Measurements from ENCODE around the gene MAP1LC3A.

The MAP1LC3A gene

GRCh38 chr20:34529742-34530141 lies 28.8 kb upstream of the MAP1LC3A start:
- DNase-seq (ENCODE audit: low read depth), result no peak

DNA sequence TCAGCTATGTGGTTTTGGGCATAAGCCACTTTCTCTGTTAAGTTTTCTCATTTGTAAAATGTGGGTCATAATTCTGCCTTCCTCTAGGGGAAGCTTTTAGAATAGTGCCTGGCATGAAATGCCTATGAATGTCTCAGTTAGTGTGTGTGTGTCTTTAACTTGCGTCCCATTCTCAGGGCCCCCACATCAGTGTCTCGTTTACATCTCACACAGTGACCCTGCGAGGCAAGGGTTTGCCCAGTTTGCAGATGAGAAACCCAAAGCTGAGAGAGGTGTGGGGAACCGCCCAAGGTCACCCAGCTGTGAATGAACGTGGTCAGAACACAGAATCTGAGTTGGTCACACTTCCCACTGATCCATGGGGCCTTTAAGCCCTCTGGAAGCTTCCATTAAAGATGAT lies 28.2 kb upstream of the MAP1LC3A start:
- no peak for DNase-seq (ENCODE audit: low read depth)

- DNase-seq (ENCODE audit: low read depth), result no peak
Observed at GRCh38 chr20:34531608-34532265, 26.8 kb upstream of the MAP1LC3A start.

GRCh38 chr20:34532320-34532719 lies 26.2 kb upstream of the MAP1LC3A start:
- no peak for DNase-seq (ENCODE audit: low read depth)

DNA sequence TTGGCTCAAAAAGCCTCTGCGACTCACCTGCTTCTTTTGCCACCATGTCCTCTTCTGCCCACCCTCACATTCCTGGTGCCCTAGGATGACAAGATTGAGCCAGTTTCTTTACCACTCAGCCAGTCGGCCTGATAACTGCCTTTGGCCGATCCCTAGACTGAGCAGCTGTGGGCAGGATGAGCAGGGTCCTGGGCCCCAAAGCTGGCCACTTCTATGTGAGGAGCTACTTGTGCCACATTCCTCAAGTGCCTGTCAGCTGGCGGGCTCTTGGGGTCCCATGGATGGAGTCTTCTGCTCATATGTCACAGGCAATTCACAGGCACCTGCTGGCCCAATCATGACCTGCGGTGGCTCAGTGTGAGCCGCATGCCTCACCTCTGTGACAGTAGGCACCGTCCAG lies 25.8 kb upstream of the MAP1LC3A start:
- DNase-seq (ENCODE audit: low read depth), result no peak

DNA sequence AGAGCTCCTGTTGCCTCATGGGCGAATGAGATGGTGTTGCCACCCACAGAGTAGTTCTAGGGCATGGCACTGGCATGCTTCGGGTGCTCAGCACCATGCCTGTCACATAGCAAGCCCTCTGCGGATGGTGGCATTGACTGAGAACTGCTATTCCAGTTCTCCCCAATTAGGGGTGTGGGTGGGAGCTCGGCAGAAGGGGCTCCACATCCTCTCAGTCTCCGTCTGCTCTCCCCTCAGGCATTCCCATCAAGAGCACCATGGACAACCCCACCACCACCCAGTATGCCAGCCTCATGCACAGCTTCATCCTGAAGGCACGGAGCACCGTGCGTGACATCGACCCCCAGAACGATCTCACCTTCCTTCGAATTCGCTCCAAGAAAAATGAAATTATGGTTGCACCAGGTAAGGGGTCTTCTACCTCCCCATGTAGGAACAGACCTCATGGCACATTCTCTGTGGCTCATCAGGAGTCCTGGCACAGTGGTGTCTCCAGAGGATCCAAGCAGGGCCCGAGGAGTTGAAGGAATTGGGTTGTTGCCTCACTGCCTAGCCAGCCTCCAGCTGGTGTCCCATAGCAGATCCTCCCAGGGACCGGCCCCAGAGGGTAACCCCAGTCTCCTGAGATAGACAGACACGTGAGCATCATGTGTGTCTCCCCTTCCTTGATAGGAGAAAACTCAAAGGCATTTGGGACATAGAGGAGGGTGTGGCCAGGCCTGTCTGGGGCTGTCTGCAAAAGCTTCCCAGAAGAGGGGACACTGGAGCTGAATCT lies 23.9 kb upstream of the MAP1LC3A start:
- DNase-seq (ENCODE audit: low read depth), result no peak

- no peak for DNase-seq (ENCODE audit: low read depth)
Observed at GRCh38 chr20:34535301-34535840, 23.1 kb upstream of the MAP1LC3A start.

DNA sequence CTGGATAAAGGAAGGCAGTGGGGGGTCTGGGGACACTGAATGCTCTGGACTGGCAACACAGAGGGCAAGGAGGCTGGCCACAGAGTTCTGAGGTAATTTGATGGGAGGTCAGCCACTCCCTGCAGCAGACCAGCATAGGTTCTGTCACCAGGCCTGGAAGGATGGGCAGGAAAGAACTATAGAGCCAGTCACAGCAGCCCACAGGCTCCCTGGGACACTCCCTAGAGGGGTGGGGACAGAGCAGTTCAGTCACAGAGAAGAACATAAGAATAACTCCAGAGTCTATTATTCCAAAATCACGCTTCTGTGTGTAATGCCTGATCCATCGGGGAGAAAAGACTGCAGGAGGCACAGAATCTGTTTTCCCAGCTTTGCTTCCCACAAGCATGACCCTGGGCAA lies 22.7 kb upstream of the MAP1LC3A start:
- no peak for DNase-seq (ENCODE audit: low read depth)

- DNase-seq (ENCODE audit: low read depth), result no peak
Observed at GRCh38 chr20:34536798-34537394, 21.6 kb upstream of the MAP1LC3A start.

DNA sequence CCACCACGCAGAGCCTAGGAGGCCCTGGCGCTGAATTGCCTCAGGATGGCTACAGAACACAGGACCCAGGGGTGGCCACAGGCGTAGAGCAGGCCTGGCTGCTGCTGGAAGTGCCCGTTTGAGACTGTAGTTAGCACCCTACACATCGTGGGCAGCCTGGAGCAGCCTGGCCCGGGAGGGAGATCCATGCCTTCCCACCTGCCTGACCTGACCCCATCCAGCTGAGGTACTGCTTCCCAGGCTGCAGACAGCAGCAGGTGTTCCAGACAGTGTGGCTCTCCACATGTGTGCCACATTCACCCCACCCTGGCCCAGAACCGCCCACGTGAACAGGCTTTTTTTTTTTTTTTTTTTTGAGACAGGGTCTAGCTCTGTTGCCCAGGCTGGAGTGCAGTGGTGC lies 20.9 kb upstream of the MAP1LC3A start:
- no peak for DNase-seq (ENCODE audit: low read depth)

DNA sequence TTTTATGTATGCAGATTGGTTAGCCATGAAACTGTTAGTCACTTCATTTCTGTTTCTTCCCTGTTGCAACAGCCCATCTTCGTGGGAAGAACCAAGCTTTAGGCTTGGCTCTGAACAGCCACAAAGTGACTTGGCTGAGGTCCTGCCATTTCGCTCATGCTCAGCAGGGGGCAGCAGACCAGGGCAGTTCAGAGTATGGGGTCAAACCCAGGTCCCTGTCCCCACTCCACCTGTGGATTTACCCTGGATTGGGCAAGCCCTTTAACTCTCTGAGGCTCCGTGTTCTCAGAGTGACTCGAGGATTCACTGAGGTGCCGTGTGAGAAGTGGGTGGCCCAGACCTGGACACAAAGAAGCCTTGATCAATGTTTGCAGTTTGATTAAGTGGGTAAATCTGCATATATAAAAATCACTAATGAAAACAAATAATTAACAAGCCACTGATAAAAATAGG lies 19.8 kb upstream of the MAP1LC3A start:
- DNase-seq (ENCODE audit: low read depth), result peak; percentile 32

DNA sequence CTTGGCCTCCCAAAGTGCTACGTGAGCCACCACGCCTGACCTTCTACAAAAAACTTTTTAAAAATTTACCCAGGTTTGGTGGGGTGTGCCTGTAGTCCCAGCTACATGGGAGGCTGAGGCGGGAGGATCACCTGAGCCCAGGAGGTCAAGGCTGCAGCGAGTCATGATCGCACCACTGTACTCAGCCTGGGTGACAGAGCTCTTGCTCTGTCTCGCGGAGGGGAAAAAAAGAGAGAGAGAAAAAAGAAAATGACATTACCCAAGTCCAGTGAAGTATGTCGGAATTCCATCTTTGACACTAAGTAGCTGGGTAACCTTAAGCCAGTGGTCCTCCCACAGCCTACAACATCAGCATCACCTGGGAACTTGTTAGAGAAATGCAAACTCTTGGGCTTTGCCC lies 18.8 kb upstream of the MAP1LC3A start:
- no peak for DNase-seq (ENCODE audit: low read depth)

GRCh38 chr20:34540596-34541263 lies 17.8 kb upstream of the MAP1LC3A start:
- DNase-seq (ENCODE audit: low read depth), result no peak

GRCh38 chr20:34541264-34541901 lies 17.1 kb upstream of the MAP1LC3A start:
- no peak for DNase-seq (ENCODE audit: low read depth)

DNA sequence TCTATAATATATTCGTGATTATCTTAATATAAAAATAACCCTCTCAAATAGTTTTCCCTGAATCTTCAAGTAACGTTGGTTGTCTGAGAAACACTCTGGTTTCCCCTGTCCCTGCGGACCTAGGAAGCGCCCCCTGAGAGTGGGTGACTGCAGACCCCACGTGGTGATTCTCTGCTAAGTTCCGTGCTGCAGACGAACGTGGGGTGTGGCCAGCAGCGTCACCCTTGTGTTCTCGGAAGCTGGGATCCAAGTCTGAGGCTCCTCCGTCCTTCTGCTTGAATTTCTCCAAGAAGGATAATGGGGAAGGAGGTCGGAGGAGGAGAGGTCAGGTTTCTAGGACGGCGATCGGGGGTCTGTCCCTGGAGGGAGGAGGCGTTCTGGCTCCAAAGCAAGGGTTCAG lies 16.6 kb upstream of the MAP1LC3A start:
- DNase-seq (ENCODE audit: low read depth), result no peak

- no peak for DNase-seq (ENCODE audit: low read depth)
Observed at GRCh38 chr20:34542439-34542838, 16.1 kb upstream of the MAP1LC3A start.

- DNase-seq (ENCODE audit: low read depth), result no peak
Observed at GRCh38 chr20:34543463-34544056, 15.0 kb upstream of the MAP1LC3A start.

DNA sequence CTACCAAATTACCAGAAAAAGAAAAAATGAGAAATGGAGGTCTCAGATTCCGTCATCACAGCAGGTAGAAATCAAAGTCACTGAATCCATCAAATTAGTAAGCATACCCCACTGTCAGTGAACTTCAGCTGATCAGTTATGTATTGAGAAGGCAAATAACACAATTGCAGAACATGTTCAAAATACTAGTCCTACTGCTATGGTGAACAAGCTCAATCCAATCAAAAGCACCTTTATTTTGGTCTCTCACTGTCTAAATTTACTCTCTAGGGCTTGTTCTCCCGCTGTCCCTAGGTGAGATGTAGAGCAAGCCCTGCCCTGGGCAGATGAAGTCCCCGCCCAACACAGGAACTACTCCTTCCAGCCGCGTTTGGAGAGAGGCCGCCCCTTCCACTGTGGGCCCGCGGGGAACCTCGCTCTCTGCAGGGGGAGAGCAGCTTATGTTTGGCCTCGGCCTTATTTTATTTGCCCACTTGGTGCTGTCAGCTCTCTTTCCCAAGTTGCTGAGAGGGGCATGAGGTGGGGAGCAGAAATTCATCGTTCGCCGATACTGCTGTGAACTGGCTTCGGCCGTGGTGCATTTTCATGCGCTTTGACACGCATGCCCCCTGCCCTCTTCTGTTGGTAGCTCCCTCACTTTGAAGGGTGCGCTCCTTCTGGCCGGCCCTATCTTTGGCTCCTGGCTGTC lies 14.3 kb upstream of the MAP1LC3A start:
- DNase-seq (ENCODE audit: low read depth), result no peak

DNA sequence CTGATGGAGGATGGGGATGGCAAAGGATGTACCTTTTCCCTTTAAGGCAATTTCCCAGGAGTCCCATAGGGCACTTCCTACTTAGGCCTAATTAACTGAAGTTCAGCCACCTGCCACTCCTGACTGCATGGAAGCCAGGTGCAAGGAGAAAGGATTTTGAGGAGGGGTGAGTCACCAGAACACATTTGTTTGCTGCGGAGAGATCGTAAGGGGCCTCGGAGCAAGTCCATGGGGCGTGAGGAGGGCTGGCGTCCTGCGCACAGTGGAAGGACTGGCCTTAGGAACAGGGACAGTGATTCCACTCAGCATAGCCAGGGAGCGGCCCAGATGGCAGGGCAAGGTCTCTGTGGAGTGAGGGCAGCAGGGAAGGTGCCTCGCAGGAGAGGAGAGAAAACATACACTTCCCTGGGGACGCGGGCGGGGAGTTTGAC lies 11.8 kb upstream of the MAP1LC3A start:
- DNase-seq (ENCODE audit: low read depth), result no peak

DNA sequence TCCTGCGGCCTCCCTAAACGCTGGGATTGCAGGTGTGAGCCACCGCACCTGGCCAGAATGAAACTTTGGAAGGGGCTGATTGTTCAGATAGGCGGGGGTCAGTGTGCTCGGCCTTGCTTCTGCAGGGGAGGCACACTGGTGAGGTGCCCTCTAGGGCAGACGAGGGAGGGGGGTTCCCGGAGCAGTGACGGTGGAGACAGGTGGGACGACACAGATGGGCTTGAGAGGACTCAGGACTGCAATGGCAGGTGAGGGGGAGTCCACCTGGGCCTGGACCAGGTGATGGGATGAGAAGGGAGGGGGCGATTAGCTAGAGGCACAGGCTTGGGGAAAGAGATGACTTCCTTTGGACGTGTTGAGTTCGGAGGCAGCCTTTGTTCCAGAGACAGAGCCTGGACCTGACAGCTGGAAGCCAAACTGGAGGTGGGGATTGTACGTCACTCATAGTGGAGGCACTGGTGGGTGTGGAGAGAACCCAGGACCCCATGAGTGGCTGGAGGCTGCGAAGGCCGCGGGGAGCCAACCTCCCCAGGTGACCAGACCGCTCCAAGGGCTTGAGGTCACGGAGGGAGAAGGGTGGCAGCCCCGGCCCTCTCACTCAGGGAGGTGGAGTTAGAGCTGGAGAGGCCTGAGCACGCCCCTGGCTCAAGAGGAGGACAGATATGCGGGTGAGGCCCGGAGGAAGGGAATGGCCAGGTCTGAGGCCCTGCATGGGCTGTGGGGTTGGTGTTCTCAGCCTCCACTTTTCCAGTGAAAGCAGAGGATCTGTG lies 10.5 kb upstream of the MAP1LC3A start:
- DNase-seq (ENCODE audit: low read depth), result no peak
